GM19468 (cell line): ENCODE measurements around the gene FUT2.
A peak's percentile ranks its signal among the peaks of the same experiment; 100 is the strongest.
"Not testable (repeated sequence)": the region's sequence is repeated elsewhere in the genome, so short reads cannot be mapped to it uniquely, and the experiment has no call there.

ENCODE experiments used
- ATAC-seq: cut with Tn5 transposase; IDR thresholded peaks from one replicate; pipeline ENCODE4 v1.9.1; 2021; ENCODE audit warnings: mild to moderate bottlenecking, moderate library complexity, moderate number of reproducible peaks; ENCODE audit not compliant: unreplicated experiment; ENCODE audit errors: extremely low read depth

Gene FUT2

DNA sequence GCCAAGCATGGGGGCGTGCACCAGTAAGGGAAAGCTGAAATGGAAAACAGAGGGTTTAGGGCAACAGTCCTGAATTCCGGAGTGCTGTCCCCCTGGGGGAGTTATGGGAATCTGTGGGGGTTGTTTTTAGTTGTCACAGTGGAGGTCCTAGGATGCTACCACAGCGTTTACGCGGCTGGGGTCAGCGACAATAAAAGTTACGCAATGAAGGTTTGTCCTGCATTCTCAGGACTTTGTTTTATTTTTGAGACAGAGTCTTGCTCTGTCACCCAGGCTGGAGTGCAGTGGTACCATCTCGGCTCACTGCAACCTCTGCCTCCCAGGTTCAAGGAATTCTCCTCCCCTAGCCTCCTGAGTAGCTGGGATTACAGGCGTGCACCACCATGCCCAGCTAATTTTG, 2.1 kb upstream of the FUT2 start:
- not testable (repeated sequence) for ATAC-seq

DNA sequence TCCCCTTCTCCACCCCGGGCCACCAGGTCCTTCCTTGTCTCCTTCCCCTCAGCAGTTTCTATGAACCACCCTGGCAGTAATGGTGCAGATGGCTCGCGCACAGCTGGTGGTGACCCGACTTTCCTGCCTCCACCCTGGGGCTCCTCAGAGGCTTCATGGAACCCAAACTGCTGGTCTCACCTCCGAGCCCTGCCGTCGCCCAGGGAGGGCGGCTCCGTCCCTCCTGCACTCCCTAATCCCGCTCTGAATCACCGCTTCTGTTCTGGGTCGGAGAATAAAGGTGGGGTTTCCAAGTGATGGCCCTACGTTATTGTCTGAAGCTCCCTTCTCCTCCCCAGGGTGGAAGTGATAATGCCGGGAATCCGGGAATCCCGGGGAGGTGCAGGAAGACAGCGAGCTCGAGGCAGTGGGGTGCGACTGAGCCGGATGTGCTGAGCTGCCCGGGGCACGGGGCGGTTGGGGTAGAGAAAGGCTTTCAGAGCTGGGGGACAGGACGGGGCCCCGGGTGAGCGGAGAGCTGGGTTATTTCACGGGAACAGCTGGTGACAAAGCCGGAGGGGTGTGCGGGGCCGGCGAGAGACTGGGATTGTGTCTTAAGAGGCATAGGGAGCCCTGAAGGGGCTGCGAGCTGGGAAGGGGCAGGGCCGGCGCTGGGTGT, 711 bp downstream of the FUT2 start:
- no peak for ATAC-seq

DNA sequence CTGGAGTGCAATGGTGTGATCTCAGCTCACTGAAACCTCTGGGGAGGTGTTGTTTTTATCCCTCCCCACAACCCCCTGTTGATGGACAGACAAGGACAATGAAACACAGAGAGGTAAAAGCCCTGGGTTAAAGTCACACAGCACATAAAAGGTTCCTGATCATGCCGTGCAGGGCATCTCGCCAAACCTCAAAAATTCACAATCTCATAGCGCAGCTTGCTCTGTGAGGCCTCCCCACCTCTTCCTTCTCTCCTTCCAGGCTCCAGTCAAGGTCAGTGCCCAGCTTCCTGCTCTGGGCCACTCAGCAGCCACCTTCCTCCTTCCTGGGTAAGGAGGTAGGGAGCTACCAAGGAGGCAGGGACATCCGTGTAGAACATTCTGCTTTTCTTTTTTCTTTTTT, 2.3 kb downstream of the FUT2 start:
- no peak for ATAC-seq

DNA sequence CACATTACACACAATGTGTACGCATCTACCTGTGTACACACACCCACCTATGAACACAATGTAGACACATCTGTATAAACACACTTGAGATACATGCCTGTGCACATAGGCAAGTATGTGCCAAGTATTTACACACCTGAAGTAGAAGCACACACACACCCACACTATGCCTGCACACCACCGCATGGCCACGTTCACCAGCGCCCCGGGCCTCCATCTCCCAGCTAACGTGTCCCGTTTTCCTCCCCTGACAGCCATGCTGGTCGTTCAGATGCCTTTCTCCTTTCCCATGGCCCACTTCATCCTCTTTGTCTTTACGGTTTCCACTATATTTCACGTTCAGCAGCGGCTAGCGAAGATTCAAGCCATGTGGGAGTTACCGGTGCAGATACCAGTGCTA, 6.9 kb downstream of the FUT2 start:
- ATAC-seq = no peak

DNA sequence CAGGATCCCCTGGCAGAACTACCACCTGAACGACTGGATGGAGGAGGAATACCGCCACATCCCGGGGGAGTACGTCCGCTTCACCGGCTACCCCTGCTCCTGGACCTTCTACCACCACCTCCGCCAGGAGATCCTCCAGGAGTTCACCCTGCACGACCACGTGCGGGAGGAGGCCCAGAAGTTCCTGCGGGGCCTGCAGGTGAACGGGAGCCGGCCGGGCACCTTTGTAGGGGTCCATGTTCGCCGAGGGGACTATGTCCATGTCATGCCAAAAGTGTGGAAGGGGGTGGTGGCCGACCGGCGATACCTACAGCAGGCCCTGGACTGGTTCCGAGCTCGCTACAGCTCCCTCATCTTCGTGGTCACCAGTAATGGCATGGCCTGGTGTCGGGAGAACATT, 7.5 kb downstream of the FUT2 start:
- no peak for ATAC-seq

DNA sequence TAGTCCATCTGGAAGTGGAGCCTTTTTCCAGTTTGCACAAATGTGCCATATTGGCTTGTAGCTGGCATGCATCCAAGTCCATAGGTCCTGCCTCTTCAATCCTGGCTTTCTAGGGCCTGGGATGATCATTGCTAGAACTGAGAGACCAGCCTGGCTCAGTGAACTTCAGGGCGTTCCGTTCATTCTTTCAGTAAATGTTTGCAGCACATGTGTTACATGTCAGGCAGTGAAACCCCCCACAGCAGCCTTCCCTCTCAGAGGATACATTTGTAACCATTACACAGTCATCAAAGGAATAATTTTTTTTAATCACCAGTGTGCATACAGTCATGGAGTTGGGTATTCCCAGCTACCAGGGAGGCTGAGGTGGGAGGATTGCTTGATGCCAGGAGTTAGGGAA, 9.7 kb downstream of the FUT2 start:
- ATAC-seq = no peak

DNA sequence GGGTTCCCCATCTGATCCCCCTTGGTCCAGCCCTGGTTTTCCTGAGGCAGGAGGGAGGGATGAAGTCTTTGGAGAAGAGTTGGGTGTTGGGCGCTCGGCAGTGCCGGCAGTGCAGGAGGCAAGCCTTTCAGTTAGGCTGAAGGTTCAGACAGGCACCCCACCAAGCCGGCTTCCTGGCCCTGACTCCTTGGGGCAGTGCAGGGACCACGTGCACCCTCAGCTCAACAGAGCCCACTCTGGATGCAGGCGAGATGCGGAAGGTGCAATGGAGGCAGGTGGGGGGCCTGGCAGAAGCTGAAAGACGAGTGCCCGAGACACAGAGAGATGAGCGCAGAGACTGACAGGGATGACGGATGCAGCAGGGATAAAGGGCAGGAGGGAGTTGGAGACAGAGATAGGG, 12.7 kb downstream of the FUT2 start:
- ATAC-seq = no peak

DNA sequence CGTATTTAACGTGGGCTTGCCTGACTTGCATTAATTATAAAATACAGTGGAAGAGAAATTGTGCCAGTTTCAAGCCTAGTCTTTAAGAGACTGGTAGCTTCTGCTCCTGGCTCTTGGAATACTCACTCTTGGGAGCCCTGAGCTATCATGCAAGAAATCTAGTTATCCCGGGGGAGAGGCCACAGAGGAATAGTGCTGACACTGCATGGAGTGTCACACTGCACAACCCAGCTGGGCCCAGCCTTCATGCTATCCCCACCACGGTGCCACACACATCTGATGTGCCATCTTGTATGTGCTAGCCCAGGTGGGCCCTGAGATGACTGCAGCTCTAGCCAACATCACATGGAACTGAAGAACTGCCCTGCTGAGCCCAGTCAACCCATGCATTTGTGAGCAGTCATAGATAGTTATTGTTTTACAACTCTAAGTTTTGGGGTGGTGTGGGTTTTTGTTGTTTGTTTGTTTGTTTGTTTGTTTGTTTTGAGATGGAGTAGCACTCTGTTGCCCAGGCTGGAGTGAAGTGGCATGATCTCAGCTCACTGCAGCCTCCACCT, 15.4 kb downstream of the FUT2 start:
- ATAC-seq = no peak

DNA sequence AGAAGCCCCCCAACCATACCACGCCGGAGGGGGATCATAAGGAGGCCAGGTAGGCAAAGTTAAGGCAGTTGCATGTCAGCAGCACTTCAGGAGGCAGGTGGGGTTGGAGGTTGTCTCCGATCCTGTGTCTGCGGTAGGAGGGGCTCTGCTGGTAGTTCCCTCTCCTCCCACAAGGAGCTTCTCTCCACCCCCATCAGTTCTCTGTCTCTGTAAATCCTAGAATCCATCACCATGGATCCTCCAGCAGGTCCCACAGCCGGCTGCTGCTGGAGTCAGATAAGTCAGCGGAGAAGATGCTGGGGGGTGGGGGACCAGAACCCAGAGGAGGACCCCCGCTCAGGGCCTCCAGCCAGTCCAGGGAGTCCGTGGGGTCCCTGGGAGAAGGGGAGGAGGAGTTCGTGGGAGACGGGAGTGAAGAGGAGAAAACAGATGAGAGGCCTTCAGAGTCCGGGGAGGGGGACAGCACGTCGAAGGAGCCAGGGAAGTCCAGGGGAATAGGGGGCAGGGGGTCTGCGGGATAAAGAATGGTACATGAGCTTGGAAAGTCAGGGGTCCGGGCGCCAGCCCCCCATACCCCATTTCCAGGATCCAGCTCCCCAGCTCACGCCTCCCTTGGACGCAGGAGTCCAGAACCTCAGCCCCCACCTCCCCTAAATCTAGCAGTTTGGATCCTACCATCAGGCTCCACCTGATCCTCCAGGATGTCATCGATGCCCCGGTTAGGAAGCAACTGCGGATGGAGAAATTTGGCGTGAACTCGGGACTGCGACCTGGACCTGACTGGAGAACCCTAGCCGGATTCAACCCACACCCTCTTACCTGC, 17.5 kb downstream of the FUT2 start:
- no peak for ATAC-seq

DNA sequence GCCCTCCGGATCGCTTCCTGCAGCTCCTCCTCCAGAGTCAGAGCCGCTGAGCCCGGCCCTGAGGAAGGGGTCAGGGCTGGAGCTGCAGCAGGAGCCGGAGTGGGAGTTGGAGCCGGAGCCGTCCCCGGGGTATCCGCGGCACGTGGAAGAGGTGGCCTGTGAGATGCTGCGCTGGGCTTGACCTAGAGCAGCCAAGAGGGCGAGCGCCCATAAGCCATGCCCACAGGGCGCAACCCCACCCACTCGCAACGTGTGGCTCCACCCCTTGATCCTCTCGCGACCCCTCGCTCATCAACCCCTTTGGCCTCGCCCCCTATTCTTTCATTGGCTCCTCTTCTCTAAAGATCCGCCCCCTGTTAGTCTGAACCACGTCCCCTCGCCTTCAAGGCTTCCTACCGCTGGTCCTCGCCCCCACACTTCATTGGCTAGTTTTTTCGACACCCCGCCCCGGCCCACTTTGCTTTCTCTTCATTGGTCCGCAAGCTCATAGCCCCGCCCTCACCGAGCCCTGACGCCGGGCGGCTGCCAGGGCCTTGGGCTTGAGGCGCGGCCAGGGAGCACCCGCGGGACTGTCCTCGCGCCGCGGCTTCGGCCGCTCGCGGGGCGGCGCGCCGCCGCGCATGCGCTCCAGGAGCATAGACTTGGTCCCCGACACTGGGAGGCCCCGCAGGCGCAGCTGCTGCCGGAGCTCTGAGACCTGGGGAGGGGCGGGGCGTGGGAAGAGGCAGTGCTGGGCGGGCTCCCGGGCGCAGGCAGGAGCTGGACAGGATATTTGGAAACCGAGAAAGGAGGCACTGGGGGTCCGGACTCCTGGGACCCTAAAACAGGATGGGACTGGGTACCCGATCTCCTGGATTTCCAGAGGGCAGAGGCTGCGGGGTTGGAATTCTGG, 18.3 kb downstream of the FUT2 start:
- ATAC-seq = peak; percentile 77

DNA sequence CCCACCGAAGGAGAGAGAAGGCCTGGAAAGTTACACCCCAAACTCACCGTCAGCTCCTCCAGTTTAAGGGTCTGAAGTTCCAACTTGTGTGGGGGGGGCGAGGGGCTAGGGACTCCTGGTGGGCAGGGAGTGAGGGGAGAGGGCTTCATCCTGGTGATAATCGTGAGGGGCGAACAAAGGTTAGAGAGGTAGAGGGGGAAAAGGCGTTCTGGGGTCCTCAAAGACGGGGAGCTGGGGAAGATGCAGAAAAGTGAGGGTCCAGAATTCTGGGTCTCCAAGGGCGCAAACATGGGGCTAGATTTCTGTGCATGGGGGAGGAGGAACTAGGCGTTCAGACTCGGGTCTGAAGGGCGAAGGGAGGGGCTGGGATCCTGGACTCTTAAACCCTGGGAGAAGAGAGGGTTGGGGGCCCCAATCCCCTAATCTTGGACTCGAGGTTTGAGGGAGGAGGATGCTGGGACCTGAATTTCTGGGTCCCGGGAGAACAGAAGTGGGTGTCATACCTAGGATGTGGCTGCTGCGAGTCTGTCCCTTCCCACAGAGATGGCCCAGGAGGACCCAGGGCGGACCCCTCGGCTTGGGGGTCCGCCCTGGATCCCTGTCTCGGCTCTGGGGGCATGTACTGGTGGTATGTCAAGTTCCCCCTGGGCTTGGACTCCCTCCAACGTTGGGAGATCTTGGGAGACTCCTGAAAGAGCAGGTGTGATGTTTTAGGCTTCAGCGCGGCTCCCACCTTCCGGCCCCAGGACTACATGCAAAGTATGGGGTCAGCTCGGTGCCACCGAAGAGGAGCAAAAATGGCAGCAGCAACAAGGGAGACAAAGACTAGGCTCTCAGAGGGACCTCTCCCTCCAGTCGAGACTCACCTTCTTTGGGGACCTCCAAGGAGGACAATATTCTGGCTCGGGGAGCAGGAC, 19.2 kb downstream of the FUT2 start:
- ATAC-seq = no peak

DNA sequence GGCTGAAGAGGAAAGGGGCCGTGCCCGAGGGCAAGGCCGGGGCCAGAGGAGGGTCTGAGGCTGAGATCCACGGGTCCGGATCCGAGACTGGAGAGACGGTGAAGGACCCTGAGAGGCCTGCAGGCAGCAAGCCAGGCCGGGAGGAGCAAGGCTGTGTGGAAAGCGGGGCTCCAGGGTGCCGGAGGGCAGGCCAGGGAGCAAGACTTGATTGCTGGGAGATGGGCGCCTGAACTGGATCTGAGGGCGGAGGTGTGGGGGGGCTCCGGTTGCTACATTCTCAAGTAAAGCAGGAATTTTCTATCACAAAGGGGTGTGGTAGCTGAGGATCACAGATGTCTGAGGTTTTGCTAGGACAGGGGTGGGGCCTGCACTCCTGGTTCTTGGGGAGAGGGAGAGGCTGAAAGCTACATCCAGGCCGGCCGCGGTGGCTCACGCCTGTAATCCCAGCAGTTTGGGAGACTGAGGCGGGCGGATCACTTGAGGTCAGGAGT, 20.0 kb downstream of the FUT2 start:
- no peak for ATAC-seq

DNA sequence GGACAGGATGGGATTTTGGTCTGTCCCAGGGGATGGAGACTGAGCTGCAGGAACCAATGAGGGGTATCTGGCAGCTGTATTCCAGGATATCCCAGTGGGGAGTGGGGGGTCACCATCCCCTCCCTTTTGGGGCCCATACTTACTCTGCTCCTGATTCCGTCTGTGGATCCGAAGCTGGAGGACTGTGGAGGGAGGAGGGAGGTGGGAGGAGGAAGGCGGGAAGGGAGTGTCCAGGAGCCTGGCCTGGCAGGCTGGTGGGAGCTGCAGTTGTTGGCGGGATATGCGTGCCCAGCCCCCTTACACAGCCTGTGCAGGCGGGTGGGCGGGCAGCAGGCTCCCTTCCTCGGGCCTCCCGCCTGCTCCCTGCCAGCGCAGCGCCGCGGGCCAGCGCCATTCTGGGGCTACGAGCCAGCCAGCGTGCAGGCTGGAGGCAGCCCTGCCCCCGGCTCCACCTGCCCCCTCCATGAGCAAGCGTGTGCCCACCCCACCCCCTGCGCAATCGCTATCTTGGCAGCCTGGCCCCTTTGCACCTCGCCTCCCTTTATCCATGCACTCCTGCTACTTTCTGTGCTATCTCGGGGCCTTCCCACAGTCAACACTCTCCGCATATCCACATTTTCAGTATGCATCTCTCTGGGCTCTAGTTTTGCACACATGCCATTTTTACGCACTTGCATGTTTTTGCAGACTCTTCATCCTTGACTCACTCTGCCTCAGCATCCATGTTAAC, 21.0 kb downstream of the FUT2 start:
- ATAC-seq = no peak

DNA sequence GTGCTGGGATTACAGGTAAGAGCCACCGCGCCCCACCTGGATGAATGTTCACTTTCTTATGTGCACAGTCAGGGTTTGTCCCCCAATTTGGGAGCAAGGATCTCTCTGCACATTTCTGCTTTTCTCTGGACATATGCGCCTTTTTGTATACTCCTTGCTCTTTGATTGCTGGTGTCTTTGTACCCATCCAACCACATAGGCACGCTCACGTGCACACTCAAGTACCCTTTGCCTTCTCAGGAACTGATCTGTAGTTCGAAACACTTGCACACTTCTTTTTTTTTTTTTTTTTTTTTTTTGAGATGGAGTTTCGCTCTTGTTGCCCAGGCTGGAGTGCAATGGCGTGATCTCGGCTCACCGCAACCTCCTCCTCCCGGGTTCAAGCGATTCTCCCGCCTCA, 22.3 kb downstream of the FUT2 start:
- ATAC-seq = not testable (repeated sequence)

DNA sequence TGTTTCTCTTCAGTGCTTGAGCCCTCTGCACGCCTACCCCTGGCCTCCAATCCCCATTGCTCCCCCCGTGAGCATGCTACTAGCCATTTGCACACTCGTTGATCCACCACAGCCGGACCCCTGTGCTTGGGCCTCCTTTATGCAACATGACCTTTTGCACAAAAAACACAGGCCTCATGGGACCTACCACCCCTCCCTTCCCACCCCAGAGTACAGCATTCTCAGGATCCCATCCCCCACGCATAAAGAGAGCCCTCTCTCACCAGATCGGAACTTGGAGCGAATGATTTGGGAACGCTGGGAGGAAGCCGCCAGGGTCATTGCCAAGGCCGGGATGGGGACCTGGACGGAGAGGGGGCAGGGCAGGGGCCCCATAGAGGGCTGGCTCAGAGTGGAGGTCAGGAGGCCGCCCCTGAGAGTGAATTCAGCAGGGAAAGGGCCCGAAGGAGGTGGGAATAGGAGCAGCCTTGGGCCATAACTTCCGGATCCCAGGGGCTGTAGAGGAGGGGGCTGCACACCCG, 23.0 kb downstream of the FUT2 start:
- no peak for ATAC-seq

DNA sequence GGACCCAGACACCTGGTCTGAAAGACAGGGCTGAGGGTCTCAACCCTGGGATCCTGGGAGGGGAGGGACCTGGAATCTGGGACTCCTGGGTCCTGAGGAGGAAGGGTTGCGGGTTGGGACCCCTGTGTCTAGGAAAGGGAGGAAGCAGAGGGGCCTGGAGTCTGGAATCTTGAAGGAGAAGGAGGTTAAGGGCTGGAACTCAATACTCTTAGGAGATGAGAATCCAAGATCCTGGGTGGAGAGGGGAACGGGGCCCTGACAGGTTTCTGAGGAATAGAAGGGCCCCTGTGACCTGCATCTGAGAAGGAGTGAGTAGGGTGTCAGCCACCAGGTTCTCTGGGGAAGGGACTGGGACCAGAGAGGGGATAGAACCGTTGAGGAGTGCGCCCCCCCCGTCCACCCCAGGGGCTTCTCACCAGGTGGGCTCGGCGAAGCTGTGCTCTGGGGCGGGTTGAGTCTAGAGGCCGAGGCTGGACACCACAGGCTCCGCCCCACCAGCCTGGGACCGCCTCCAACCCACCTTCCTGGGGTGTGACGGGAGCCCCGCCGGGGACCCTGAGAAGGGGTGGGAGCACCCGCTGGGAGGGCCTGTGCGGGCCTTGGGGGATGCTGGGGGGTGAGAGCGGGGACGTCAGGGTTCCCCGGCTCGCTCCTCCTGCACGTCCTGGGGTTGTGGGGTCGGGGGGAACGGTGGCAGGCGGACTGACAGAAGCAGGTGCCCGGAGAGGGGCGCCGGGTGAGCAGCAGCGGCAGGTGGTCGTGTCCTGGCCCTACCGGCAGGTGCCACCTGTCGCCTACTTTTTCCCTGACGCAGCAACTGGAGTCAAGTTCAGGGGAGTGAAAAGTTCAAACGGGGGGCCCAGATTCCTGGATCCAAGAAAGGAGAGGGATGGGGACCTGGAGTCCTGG, 23.7 kb downstream of the FUT2 start, which contains the start of gene MAMSTR:
TSS of gene MAMSTR (minus strand) at position 463 of the 909 bp plus-strand sequence. CDS start 694 bp downstream, outside the sequence.
- no peak for ATAC-seq

DNA sequence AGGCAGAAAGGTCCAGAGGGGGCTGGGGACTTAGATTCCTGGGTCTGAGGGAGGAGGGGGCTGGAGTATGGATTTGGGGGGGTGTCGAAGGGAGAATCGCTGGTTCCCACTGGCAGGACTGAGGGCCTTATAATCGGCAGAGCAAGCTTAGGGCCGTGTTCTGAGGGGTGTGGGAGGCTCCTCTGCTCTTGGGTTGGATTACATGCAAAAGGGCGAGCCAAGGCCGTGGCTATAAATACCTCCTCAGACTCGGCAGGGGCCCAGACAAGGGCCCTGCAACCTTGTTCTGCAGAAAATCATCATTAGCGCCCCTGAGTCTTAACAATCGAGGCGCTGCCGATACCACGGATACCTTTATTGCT, 24.5 kb downstream of the FUT2 start:
- no peak for ATAC-seq
